ENCODE data around the gene OVOL2.

OVOL2 gene

GRCh38 chr20:17985388-17986018 is 72.2 kb downstream of the OVOL2 start:
- Histone ChIP-seq H2AFZ (ENCODE audit: low read length, unreplicated experiment) (no peak overlapping the region), H3K27ac (ENCODE audit: low read depth, low read length) (no peak overlapping the region), H3K79me2 (ENCODE audit: control insufficient read depth, insufficient read depth, low read length, unreplicated experiment) (peaks cover 12% of the 10 kb centered on the region), H3K27me3 (ENCODE audit: insufficient read depth, low read length) (no peaks in the 10 kb centered on the region), H3K36me3 (ENCODE audit: insufficient read depth, low read length) (peaks cover 9% of the 10 kb centered on the region), H3K4me1 (ENCODE audit: control insufficient read depth, insufficient read depth, low read length, unreplicated experiment) (no peaks in the 10 kb centered on the region), H3K4me3 (ENCODE audit: low read depth, low read length) (no peak overlapping the region)

- Histone ChIP-seq H2AFZ (ENCODE audit: low read length, unreplicated experiment) (no peak overlapping the region), H3K4me1 (ENCODE audit: control insufficient read depth, insufficient read depth, low read length, unreplicated experiment) (peaks cover 9% of the 10 kb centered on the region), H3K27ac (ENCODE audit: low read depth, low read length) (no peak overlapping the region), H3K36me3 (ENCODE audit: insufficient read depth, low read length) (peaks cover 5% of the 10 kb centered on the region; the same call in 1 of the 2 replicates), H3K4me3 (ENCODE audit: low read depth, low read length) (no peak overlapping the region), H3K27me3 (ENCODE audit: insufficient read depth, low read length) (no peaks in the 10 kb centered on the region), H3K79me2 (ENCODE audit: control insufficient read depth, insufficient read depth, low read length, unreplicated experiment) (peaks cover 51% of the 10 kb centered on the region)
These were observed 81.4 kb downstream of the OVOL2 start for GRCh38 chr20:17976305-17976704.

Data from ACC112 (cell line).